PC-9 (cell line): ENCODE data around the gene ZFR. TPM values are rescaled to one million over a fixed set of nuclear protein-coding genes. Genes with fewer than 3 reads are reported as not detected.

ENCODE experiments used
- BruUV-seq: library from RNA; stranded (reverse); fragments of 400-500 nt; replicated peaks from 2 replicates; lab custom pipeline; 2021; lab: Mats Ljungman, UMichigan
- CTCF ChIA-PET: fragments of 300-600 bp; sonication (Branson Sonifier 250); formaldehyde crosslinking; loops from one replicate; lab custom pipeline; 2022; ENCODE audit warnings: antibody characterized with exemption; lab: Charles Lee
- POLR2A ChIA-PET: fragments of 300-600 bp; sonication (Branson Sonifier 250); formaldehyde crosslinking; loops from one replicate; lab custom pipeline; 2022; ENCODE audit warnings: antibody characterized with exemption; ENCODE audit not compliant: unreplicated experiment; lab: Charles Lee
- DNase-seq, 2 experiments: peaks; one replicate each; pipeline versions ENCODE4 v3.0.0 to v3.0.0-alpha.2; 2015 to 2022; ENCODE audit warnings: mixed read lengths in 1 of 2
- H2AFZ ChIP-seq: fragments of 200-600 bp; sonication (generic); 2 replicates; pipeline ENCODE4 v1.8.1; 2017; ENCODE audit warnings: antibody characterized with exemption
- H3F3A ChIP-seq: fragments of 200-600 bp; sonication (generic); 2 replicates; pipeline ENCODE4 v1.8.1; 2017; ENCODE audit warnings: antibody characterized with exemption, mild to moderate bottlenecking, low read depth; ENCODE audit not compliant: insufficient read depth
- H3K27ac ChIP-seq: fragments of 200-600 bp; sonication (generic); 2 replicates; pipeline ENCODE4 v1.6.1; 2016; ENCODE audit warnings: mixed run types
- H3K27me3 ChIP-seq: fragments of 200-600 bp; sonication (generic); 2 replicates; pipeline ENCODE4 v1.6.1; 2016; ENCODE audit warnings: low read depth, mixed run types; ENCODE audit not compliant: insufficient read depth
- H3K36me3 ChIP-seq: fragments of 200-600 bp; sonication (generic); 2 replicates; pipeline ENCODE4 v1.6.1; 2016; ENCODE audit warnings: low read depth, mixed run types
- H3K4me1 ChIP-seq: fragments of 200-600 bp; sonication (generic); replicated peaks from 2 replicates; pipeline ENCODE4 v1.6.1; 2016; ENCODE audit warnings: mixed run types; ENCODE audit not compliant: insufficient read depth
- H3K4me2 ChIP-seq: fragments of 200-600 bp; sonication (generic); 2 replicates; pipeline ENCODE4 v1.6.1; 2017; ENCODE audit warnings: mixed run types
- H3K4me3 ChIP-seq: fragments of 200-600 bp; sonication (generic); 2 replicates; pipeline ENCODE4 v1.6.1; 2016; ENCODE audit warnings: mixed run types
- H3K79me2 ChIP-seq: fragments of 200-600 bp; sonication (generic); 2 replicates; pipeline ENCODE4 v1.6.1; 2017; ENCODE audit warnings: low read depth, mixed run types
- H3K9me2 ChIP-seq: fragments of 200-600 bp; sonication (generic); 2 replicates; pipeline ENCODE4 v1.8.1; 2017; ENCODE audit warnings: mild to moderate bottlenecking; ENCODE audit not compliant: insufficient read depth
- H3K9me3 ChIP-seq: fragments of 200-600 bp; sonication (generic); 2 replicates; pipeline ENCODE4 v1.8.1; 2016; ENCODE audit warnings: low read depth; ENCODE audit not compliant: insufficient read depth
- H4K20me1 ChIP-seq: fragments of 200-600 bp; sonication (generic); 2 replicates; pipeline ENCODE4 v1.8.1; 2017; ENCODE audit not compliant: insufficient read depth
- CTCF ChIP-seq: fragments of 200-600 bp; sonication (generic); conservative IDR thresholded peaks from 2 replicates; pipeline ENCODE4 v1.6.1; 2017; ENCODE audit warnings: mixed run types, antibody characterized with exemption, mild to moderate bottlenecking, moderate library complexity
- EZH2 ChIP-seq: fragments of 200-600 bp; sonication (generic); IDR thresholded peaks from 2 replicates; pipeline ENCODE4 v1.8.0; 2017; ENCODE audit warnings: antibody characterized with exemption, low read depth
- intact Hi-C: fragments of 100-400 bp; cut with micrococcal nuclease; formaldehyde crosslinking; loops from one replicate; pipeline ENCODE4 v1.10.0; 2022; ENCODE audit not compliant: unreplicated experiment
- total RNA-seq: library from RNA; stranded (reverse); gene quantifications from 2 replicates; pipeline ENCODE4 v1.2.3, GENCODE V29; 2021

ZFR gene
- total RNA-seq, 1 experiment from 2014 or later, result 69.2 TPM

- Histone ChIP-seq H3K36me3 (no peaks in the 10 kb centered on the region), H3F3A (no peaks in the 10 kb centered on the region), H3K9me3 (peaks cover 5% of the 10 kb centered on the region; the same call in 1 of the 2 replicates), H2AFZ (no peak overlapping the region), H3K79me2 (no peaks in the 10 kb centered on the region), H3K27ac (no peak overlapping the region), H3K9me2 (no peaks in the 10 kb centered on the region), H3K4me1 (peaks cover 14% of the 10 kb centered on the region), H3K4me3 (no peak overlapping the region), H3K27me3 (no peaks in the 10 kb centered on the region), H4K20me1 (no peaks in the 10 kb centered on the region), H3K4me2 (peak overlapping the region; percentile 0; the same call in 1 of the 2 replicates)
- intact Hi-C loops, result no loop called here
- ChIA-PET CTCF (interaction anchor here (0.5 to 0.9 kb wide), 4 partner anchors 99 to 1129 kb away, joined by 3 to 9 read pairs (median 4); no protein-coding TSS in a partner anchor), POLR2A (no interaction called here)
- TF ChIP-seq EZH2 (no peak), CTCF (no peak)
- peak in 1 of 2 experiments; percentile 73 for DNase-seq
- no TSS peak for BruUV-seq
Observed at GRCh38 chr5:32331217-32331934, 113.2 kb downstream of the ZFR start.

GRCh38 chr5:32330126-32330971 is 114.2 kb downstream of the ZFR start:
- Histone ChIP-seq H3K79me2 (no peaks in the 10 kb centered on the region), H3K4me1 (peaks cover 14% of the 10 kb centered on the region), H3K9me2 (no peaks in the 10 kb centered on the region), H3K36me3 (no peaks in the 10 kb centered on the region), H3K4me3 (no peak overlapping the region), H3K4me2 (peak overlapping the region; percentile 0; the same call in 1 of the 2 replicates), H3K9me3 (peaks cover 5% of the 10 kb centered on the region; the same call in 1 of the 2 replicates), H2AFZ (no peak overlapping the region), H3K27me3 (no peaks in the 10 kb centered on the region), H3F3A (no peaks in the 10 kb centered on the region), H4K20me1 (no peaks in the 10 kb centered on the region), H3K27ac (no peak overlapping the region)
- DNase-seq, result peak in 1 of 2 experiments; percentile 34
- no peak for TF ChIP-seq EZH2
- no peak for TF ChIP-seq CTCF
- POLR2A ChIA-PET, result no interaction called here
- intact Hi-C loops, result no loop called here
- CTCF ChIA-PET, result interaction anchor here (0.8 to 4.2 kb wide), 6 partner anchors 50 to 506 kb away, joined by 3 to 19 read pairs (median 6); no protein-coding TSS in a partner anchor
- BruUV-seq, result no TSS peak

GRCh38 chr5:32329395-32329834 is 115.1 kb downstream of the ZFR start:
- BruUV-seq, result no TSS peak
- Histone ChIP-seq H3K4me1 (peaks cover 14% of the 10 kb centered on the region), H3K27ac (no peak overlapping the region), H3K27me3 (no peaks in the 10 kb centered on the region), H4K20me1 (no peaks in the 10 kb centered on the region), H3K4me2 (no peak overlapping the region), H3F3A (no peaks in the 10 kb centered on the region), H3K79me2 (no peaks in the 10 kb centered on the region), H3K9me2 (no peaks in the 10 kb centered on the region), H3K36me3 (no peaks in the 10 kb centered on the region), H3K4me3 (no peak overlapping the region), H2AFZ (no peak overlapping the region; the same call in 1 of the 2 replicates), H3K9me3 (peaks cover 4% of the 10 kb centered on the region; the same call in 1 of the 2 replicates)
- peak; percentile 60 to 72 for DNase-seq
- POLR2A ChIA-PET, result no interaction called here
- intact Hi-C loops, result loop anchor here (1.0 to 10.0 kb wide), 6 partner anchors 97 to 745 kb away; no protein-coding TSS in a partner anchor
- TF ChIP-seq CTCF (peak; percentile 83), EZH2 (no peak)
- CTCF ChIA-PET, result interaction anchor here (0.6 to 4.2 kb wide), 10 partner anchors 13 to 505 kb away, joined by 3 to 19 read pairs (median 6); no protein-coding TSS in a partner anchor
